Breast epithelium (tissue), 4 donors: ENCODE data around the gene DYNLT1. TPM values are rescaled to one million over a fixed set of nuclear protein-coding genes. Genes with fewer than 3 reads are reported as not detected.

Experiments used
- DNase-seq, 2 donors: peaks; one replicate each; pipeline ENCODE4 v3.0.0-alpha.2; 2019; ENCODE audit warnings: low spot score in 2 of 2
- H3K27ac ChIP-seq, 2 donors: fragments of 200-600 bp; sonication (generic) in 1 of 2; one replicate each; pipeline ENCODE4 v1.5.1; 2016 to 2019; ENCODE audit warnings: mild to moderate bottlenecking in 1 of 2
- H3K27me3 ChIP-seq, 2 donors: fragments of 200-600 bp; sonication (generic) in 1 of 2; one replicate each; pipeline versions ENCODE4 v1.5.1 to v1.6.0; 2017 to 2019; ENCODE audit warnings: control low read depth in 1 of 2, mild to moderate bottlenecking in 1 of 2
- H3K36me3 ChIP-seq: fragments of 200-600 bp; one replicate; pipeline ENCODE4 v1.5.1; 2019
- H3K4me1 ChIP-seq, 2 donors: fragments of 200-600 bp; sonication (generic); one replicate each; pipeline ENCODE4 v1.5.1; 2016 to 2019; ENCODE audit warnings: control low read depth in 1 of 2
- H3K4me3 ChIP-seq, 3 donors: fragments of 200-600 bp; sonication (generic); 1 replicate in 2 of 3; 2 replicates in 1 of 3; pipeline ENCODE4 v1.5.1; 2016 to 2019; ENCODE audit warnings: mild to moderate bottlenecking in 3 of 3, moderate library complexity in 2 of 3
- H3K9me3 ChIP-seq, 2 donors: fragments of 200-600 bp; sonication (generic) in 1 of 2; one replicate each; pipeline ENCODE4 v1.5.1; 2016 to 2019; ENCODE audit warnings: control low read depth in 1 of 2
- POLR2A ChIP-seq: fragments of 450-650 bp; IDR thresholded peaks from one replicate; pipeline ENCODE4 v1.6.1; 2016; ENCODE audit warnings: antibody characterized with exemption, mild to moderate bottlenecking, moderate library complexity
- POLR2AphosphoS5 ChIP-seq, 3 donors: sonication (generic); formaldehyde crosslinking; IDR thresholded peaks; one replicate each; pipeline ENCODE4 v1.6.1; 2017; ENCODE audit warnings: antibody characterized with exemption in 3 of 3
- intact Hi-C: fragments of 100-400 bp; cut with DNase I; formaldehyde crosslinking; loops from one replicate; pipeline ENCODE4 v1.15.1; 2023; ENCODE audit warnings: low total_unique reads
- total RNA-seq, 3 donors: library from RNA; depleted of rRNA; stranded (reverse); fragments of >200 nt; gene quantifications; one replicate each; pipeline ENCODE4 v1.1.0, GENCODE V29; 2016
- TF ChIP-seq, protein P1 (sequence below), 3 donors: fragments of 450-650 bp; IDR thresholded peaks; one replicate each; pipeline ENCODE4 v1.5.1; 2016 to 2017; ENCODE audit warnings: antibody characterized with exemption in 3 of 3, mild to moderate bottlenecking in 3 of 3, moderate library complexity in 3 of 3

DYNLT1 gene
- total RNA-seq = 10 to 100 TPM; 48.2 to 76.1 (median 73.4) TPM

DNA sequence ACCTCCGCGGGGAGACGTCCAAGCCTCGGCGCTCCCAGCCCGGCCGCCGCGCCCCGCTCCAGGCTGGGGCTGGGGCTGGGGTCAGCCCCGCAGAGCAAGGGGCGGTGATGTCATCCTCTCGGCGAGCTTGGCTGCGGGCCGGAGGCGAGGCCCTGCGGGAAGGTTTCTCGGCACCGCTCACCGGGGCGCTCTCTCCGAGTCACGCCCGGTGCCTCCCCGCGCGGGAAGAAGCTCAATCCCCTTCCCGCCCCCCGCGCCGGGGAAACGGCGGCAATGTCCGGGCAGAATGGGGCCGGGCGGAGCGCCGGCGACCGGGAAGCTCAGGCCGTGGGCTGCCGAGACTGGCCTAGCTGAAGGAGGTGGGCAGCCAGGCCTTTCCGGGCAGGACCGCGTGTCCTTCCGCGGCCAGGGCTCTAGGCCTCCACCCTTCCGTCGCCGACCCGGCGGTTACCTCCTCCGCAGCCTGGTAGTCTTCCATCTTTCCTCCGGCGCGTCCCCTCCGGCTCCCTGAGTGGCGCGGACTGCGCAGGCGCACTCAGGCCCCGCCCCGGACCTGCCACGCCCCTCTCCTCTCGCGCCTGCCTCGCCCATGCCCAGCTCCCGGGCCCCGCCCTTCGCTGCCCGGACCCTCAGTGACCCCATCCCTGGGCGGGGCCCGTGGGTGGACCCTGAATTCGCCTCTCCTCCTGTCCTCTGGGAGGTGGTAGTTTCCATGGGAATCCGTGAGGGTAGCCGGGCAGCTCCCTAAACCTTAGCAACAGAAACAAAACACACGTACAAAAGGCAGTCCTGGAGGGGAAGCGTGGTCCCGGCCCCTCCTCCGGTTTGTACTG lies at the start of gene DYNLT1:
Gene DYNLT1 (minus strand): TSS at position 513 of the 833 bp plus-strand sequence. CDS start 35 bp downstream, at position 478.
- intact Hi-C loops = no loop called here
- H3K9me3 ChIP-seq = no peaks in the 10 kb centered on the region
- peak within 1 kb of the TSS; percentile 99 for H3K27ac ChIP-seq
- TF ChIP-seq POLR2AphosphoS5 (IDR thresholded peaks at IDR 0.05) (peak; percentile 84 to 98 (median 97)), POLR2A (peak; percentile 95)
- TF ChIP-seq, protein P1, sequence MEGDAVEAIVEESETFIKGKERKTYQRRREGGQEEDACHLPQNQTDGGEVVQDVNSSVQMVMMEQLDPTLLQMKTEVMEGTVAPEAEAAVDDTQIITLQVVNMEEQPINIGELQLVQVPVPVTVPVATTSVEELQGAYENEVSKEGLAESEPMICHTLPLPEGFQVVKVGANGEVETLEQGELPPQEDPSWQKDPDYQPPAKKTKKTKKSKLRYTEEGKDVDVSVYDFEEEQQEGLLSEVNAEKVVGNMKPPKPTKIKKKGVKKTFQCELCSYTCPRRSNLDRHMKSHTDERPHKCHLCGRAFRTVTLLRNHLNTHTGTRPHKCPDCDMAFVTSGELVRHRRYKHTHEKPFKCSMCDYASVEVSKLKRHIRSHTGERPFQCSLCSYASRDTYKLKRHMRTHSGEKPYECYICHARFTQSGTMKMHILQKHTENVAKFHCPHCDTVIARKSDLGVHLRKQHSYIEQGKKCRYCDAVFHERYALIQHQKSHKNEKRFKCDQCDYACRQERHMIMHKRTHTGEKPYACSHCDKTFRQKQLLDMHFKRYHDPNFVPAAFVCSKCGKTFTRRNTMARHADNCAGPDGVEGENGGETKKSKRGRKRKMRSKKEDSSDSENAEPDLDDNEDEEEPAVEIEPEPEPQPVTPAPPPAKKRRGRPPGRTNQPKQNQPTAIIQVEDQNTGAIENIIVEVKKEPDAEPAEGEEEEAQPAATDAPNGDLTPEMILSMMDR (IDR thresholded peaks at IDR 0.05) = no peak
- peak; percentile 92 for DNase-seq
- H3K36me3 ChIP-seq = no peaks in the 10 kb centered on the region
- H3K4me3 ChIP-seq = peak within 1 kb of the TSS; percentile 88 to 97 (median 93)
- peaks cover 4 to 11% of the 10 kb centered on the region in 2 donors for H3K4me1 ChIP-seq
- H3K27me3 ChIP-seq = no peaks in the 10 kb centered on the region

DNA sequence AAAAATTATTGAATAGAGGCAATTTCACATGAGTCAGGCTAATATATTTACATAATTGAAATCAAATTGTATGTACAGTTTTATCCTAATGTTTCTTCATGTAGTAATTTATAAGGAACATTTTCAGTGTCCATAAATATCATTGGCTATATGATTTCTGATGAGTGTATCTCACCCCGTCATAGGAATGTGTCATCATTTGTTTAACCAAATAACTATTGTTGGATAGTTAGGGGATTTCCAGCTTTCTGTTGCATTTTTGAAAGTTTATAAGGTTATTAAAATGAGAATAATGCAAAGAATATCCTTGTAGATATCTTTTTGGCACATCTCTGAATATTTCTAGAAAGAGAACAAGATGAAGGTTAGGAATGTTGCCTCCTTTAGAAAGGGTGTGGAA lies 44.3 kb upstream of the DYNLT1 start:
- no peaks in the 10 kb centered on the region for H3K27me3 ChIP-seq
- no peaks in the 10 kb centered on the region for H3K9me3 ChIP-seq
- no peaks in the 10 kb centered on the region for H3K36me3 ChIP-seq
- TF ChIP-seq POLR2AphosphoS5 (IDR thresholded peaks at IDR 0.05) = no peak
- TF ChIP-seq, protein P1 (IDR thresholded peaks at IDR 0.05) = no peak
- no peak overlapping the region for H3K27ac ChIP-seq
- H3K4me3 ChIP-seq = no peak overlapping the region
- no peaks in the 10 kb centered on the region for H3K4me1 ChIP-seq
- intact Hi-C loops = no loop called here
- no peak for DNase-seq

DNA sequence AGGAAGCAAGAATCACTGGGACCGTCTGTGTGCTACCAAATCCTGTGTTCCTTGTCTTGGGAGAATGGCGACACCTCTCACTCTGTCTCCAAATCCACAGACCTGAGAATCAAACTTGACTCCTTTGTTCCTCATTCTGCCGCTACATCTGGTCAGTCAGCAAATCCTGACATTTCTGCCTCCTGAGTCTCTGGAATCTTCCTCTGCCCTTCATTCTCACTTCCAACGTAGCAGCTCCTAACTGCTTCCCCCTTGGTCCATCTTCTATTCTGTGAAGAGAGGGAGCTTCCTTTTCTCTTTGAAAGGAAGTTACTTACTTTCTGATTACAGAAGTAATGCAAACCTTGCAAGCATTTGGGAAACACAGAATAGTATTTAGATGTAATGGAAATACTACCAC lies 43.0 kb upstream of the DYNLT1 start:
- Histone ChIP-seq H3K27me3 (no peaks in the 10 kb centered on the region), H3K36me3 (no peaks in the 10 kb centered on the region), H3K4me3 (no peak overlapping the region), H3K27ac (no peak overlapping the region), H3K4me1 (no peaks in the 10 kb centered on the region), H3K9me3 (no peaks in the 10 kb centered on the region)
- no peak for DNase-seq
- no peak for TF ChIP-seq POLR2AphosphoS5 (IDR thresholded peaks at IDR 0.05)
- TF ChIP-seq, protein P1 (IDR thresholded peaks at IDR 0.05) = no peak
- no peak for TF ChIP-seq POLR2A
- intact Hi-C loops = no loop called here

DNA sequence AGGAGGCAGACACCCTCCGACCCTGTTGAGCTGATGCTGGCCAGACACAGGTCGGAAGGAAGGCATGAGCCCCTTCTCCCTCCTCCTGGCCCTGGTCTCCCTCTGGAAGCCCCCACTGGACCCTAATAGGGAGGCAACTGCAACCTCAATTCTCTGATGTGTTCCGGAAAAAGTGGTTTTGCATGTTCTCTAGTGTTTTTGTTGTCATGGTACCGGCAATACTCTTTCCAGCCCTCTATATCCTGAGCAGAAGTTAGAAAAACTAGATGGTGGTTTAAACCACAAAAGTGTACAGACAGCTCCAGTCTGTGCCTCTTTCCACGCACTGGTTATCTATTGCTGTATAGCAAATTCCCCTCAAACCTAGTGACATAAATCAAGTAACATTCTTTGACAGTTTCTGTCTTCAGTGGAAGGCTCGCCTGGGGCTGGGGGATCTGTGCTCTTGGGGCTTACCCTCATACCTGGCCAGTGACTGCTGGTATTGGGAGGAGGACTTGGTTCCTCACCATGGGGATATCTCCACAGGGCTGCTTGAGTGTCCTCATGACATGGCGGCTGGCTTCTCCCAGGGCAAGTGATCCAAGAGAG lies 42.3 kb upstream of the DYNLT1 start:
- Histone ChIP-seq H3K4me1 (no peaks in the 10 kb centered on the region), H3K27ac (peak overlapping the region in 1 of 2 donors; percentile 54), H3K27me3 (no peaks in the 10 kb centered on the region), H3K36me3 (no peaks in the 10 kb centered on the region), H3K4me3 (no peak overlapping the region), H3K9me3 (no peaks in the 10 kb centered on the region)
- intact Hi-C loops = no loop called here
- no peak for DNase-seq
- TF ChIP-seq POLR2AphosphoS5 (IDR thresholded peaks at IDR 0.05) (no peak), POLR2A (no peak)
- TF ChIP-seq, protein P1 (IDR thresholded peaks at IDR 0.05) = no peak

DNA sequence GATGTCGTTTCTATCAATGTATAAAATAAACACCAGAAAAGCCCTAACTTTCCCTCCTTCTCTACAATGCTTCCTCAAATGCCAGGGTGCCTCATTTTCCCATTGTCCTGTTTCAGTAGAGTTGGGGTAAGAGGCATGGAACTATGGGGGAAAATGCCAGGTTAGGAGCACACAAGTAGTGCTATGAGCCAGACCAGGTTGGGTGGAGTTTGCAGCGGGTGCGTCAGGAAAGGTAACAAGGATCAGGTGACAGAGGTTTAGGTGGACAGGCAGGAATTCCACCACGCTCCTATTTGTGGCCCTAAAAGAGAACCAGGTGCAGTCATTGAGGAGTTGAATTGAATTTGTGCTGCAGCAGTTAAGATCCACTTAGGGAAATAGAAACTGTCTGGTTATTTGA lies 41.8 kb upstream of the DYNLT1 start:
- intact Hi-C loops = no loop called here
- Histone ChIP-seq H3K4me1 (no peaks in the 10 kb centered on the region), H3K27ac (peak overlapping the region in 1 of 2 donors; percentile 54), H3K9me3 (no peaks in the 10 kb centered on the region), H3K27me3 (no peaks in the 10 kb centered on the region), H3K36me3 (no peaks in the 10 kb centered on the region), H3K4me3 (no peak overlapping the region)
- TF ChIP-seq, protein P1 (IDR thresholded peaks at IDR 0.05) = no peak
- TF ChIP-seq POLR2A = no peak
- TF ChIP-seq POLR2AphosphoS5 (IDR thresholded peaks at IDR 0.05) = no peak
- no peak for DNase-seq
